Loucy (cell line): ENCODE data around the gene CRYM.

ENCODE experiments used
- H2AFZ ChIP-seq: fragments of 200-600 bp; sonication (generic); 2 replicates; pipeline ENCODE4 v1.6.0; 2016; ENCODE audit warnings: antibody characterized with exemption, mild to moderate bottlenecking, low read length, moderate library complexity
- H3F3A ChIP-seq: fragments of 200-600 bp; 2 replicates; pipeline ENCODE4 v1.6.0; 2016; ENCODE audit warnings: antibody characterized with exemption, low read depth, mild to moderate bottlenecking
- H3K27me3 ChIP-seq: fragments of 200-600 bp; sonication (generic); 2 replicates; pipeline ENCODE4 v1.6.1; 2014; ENCODE audit warnings: low read length, mild to moderate bottlenecking; ENCODE audit not compliant: insufficient read depth, poor library complexity, severe bottlenecking
- H3K36me3 ChIP-seq: fragments of 200-600 bp; sonication (generic); 2 replicates; pipeline ENCODE4 v1.6.1; 2016; ENCODE audit warnings: low read length; ENCODE audit not compliant: insufficient read depth
- H3K4me1 ChIP-seq: fragments of 200-600 bp; sonication (generic); 2 replicates; pipeline ENCODE4 v1.5.1; 2014; ENCODE audit warnings: low read length, mild to moderate bottlenecking; ENCODE audit not compliant: insufficient read depth, poor library complexity, severe bottlenecking
- H3K4me2 ChIP-seq: fragments of 200-600 bp; sonication (generic); 2 replicates; pipeline ENCODE4 v1.6.0; 2014; ENCODE audit warnings: antibody characterized with exemption, low read length, low read depth, mild to moderate bottlenecking; ENCODE audit not compliant: poor library complexity, severe bottlenecking
- H3K4me3 ChIP-seq: fragments of 200-600 bp; sonication (generic); 2 replicates; pipeline ENCODE4 v1.5.1; 2014; ENCODE audit warnings: low read length, mild to moderate bottlenecking, mixed read lengths; ENCODE audit not compliant: poor library complexity, severe bottlenecking
- H3K79me2 ChIP-seq: fragments of 200-600 bp; sonication (generic); 2 replicates; pipeline ENCODE4 v1.6.1; 2014; ENCODE audit warnings: low read length; ENCODE audit not compliant: insufficient read depth
- H3K9ac ChIP-seq: fragments of 200-600 bp; sonication (generic); 2 replicates; pipeline ENCODE4 v1.6.0; 2014; ENCODE audit warnings: mild to moderate bottlenecking, low read depth, low read length, moderate library complexity; ENCODE audit not compliant: poor library complexity, severe bottlenecking
- H3K9me2 ChIP-seq: fragments of 200-600 bp; sonication (generic); replicated peaks from 2 replicates; pipeline ENCODE4 v1.6.1; 2016; ENCODE audit warnings: low read depth, low read length, mixed read lengths
- H3K9me3 ChIP-seq: fragments of 200-600 bp; sonication (generic); 2 replicates; pipeline ENCODE4 v1.6.1; 2014; ENCODE audit warnings: mild to moderate bottlenecking, antibody characterized with exemption, low read length, low read depth; ENCODE audit not compliant: insufficient read depth
- H4K20me1 ChIP-seq: fragments of 200-600 bp; sonication (generic); 2 replicates; pipeline ENCODE4 v1.6.0; 2014; ENCODE audit warnings: antibody characterized with exemption, low read length, mild to moderate bottlenecking; ENCODE audit not compliant: insufficient read depth, poor library complexity, severe bottlenecking
- CTCF ChIP-seq: fragments of 200-600 bp; sonication (generic); conservative IDR thresholded peaks from 2 replicates; pipeline ENCODE4 v1.5.1; 2014; ENCODE audit warnings: mild to moderate bottlenecking, antibody characterized with exemption, low read length
- EZH2phosphoT487 ChIP-seq: fragments of 200-600 bp; IDR thresholded peaks from 2 replicates; pipeline ENCODE4 v1.6.1; 2018; ENCODE audit warnings: antibody characterized with exemption, mild to moderate bottlenecking, moderate library complexity, borderline replicate concordance

Gene CRYM

GRCh38 chr16:21265104-21265837 is 12.8 kb downstream of the CRYM start:
- Histone ChIP-seq H3K4me3 (no peak overlapping the region), H3K36me3 (no peaks in the 10 kb centered on the region), H3K4me2 (no peak overlapping the region), H3K9ac (no peak overlapping the region), H3K9me2 (no peaks in the 10 kb centered on the region), H2AFZ (no peak overlapping the region), H3K27me3 (no peaks in the 10 kb centered on the region), H3K4me1 (no peaks in the 10 kb centered on the region), H3K79me2 (no peaks in the 10 kb centered on the region), H3F3A (no peaks in the 10 kb centered on the region), H3K9me3 (no peaks in the 10 kb centered on the region), H4K20me1 (no peaks in the 10 kb centered on the region)
- TF ChIP-seq EZH2phosphoT487 (no peak), CTCF (no peak)

- no peaks in the 10 kb centered on the region for H3K4me1 ChIP-seq
- H3K36me3 ChIP-seq: no peaks in the 10 kb centered on the region
- H3K79me2 ChIP-seq: no peaks in the 10 kb centered on the region
- no peak overlapping the region for H2AFZ ChIP-seq
- no peak overlapping the region for H3K4me3 ChIP-seq
- no peak for TF ChIP-seq EZH2phosphoT487
- no peaks in the 10 kb centered on the region for H3K27me3 ChIP-seq
- H3K9ac ChIP-seq: no peak overlapping the region
- no peaks in the 10 kb centered on the region for H3F3A ChIP-seq
- no peaks in the 10 kb centered on the region for H3K9me3 ChIP-seq
- H4K20me1 ChIP-seq: no peaks in the 10 kb centered on the region
- H3K4me2 ChIP-seq: no peak overlapping the region
- no peaks in the 10 kb centered on the region for H3K9me2 ChIP-seq
Measured at GRCh38 chr16:21264571-21265036, 13.5 kb downstream of the CRYM start.

- Histone ChIP-seq H3K27me3 (no peaks in the 10 kb centered on the region), H3K36me3 (no peaks in the 10 kb centered on the region), H3K79me2 (no peaks in the 10 kb centered on the region), H2AFZ (no peak overlapping the region), H3K9me3 (no peaks in the 10 kb centered on the region), H3K4me3 (no peak overlapping the region), H4K20me1 (no peaks in the 10 kb centered on the region), H3K9me2 (no peaks in the 10 kb centered on the region), H3K4me2 (no peak overlapping the region), H3K9ac (no peak overlapping the region), H3F3A (no peaks in the 10 kb centered on the region), H3K4me1 (no peaks in the 10 kb centered on the region)
- TF ChIP-seq EZH2phosphoT487 (no peak), CTCF (no peak)
Measured at GRCh38 chr16:21263640-21264570, 14.2 kb downstream of the CRYM start.
